NCI-H2196 treated with DMSO at 0.1 percent for 48 hours (cell line): ENCODE results near the gene ABL2.
"Not testable (repeated sequence)": the region's sequence is repeated elsewhere in the genome, so short reads cannot be mapped to it uniquely, and the experiment has no call there.

Experiments used
- DNase-seq: peaks from one replicate; lab custom pipeline; 2025; ENCODE audit not compliant: unreplicated experiment; lab: John Stamatoyannopoulos, UW

ABL2 gene

GRCh38 chr1:179137617-179138255 is 91.7 kb downstream of the ABL2 start:
- no peak for DNase-seq

GRCh38 chr1:179135707-179136106 is 93.8 kb downstream of the ABL2 start:
- DNase-seq = not testable (repeated sequence)

- not testable (repeated sequence) for DNase-seq
Observed at GRCh38 chr1:179135168-179135567, 94.3 kb downstream of the ABL2 start.

GRCh38 chr1:179129702-179130473 is 99.6 kb downstream of the ABL2 start:
- peak; percentile 21 for DNase-seq

- no peak for DNase-seq
Observed at GRCh38 chr1:179128520-179128919, 101.0 kb downstream of the ABL2 start.

- no peak for DNase-seq
Observed at GRCh38 chr1:179127163-179127895, 102.1 kb downstream of the ABL2 start.

GRCh38 chr1:179126338-179127060 is 103.0 kb downstream of the ABL2 start:
- DNase-seq = no peak

- DNase-seq = no peak
Observed at GRCh38 chr1:179124873-179125272, 104.6 kb downstream of the ABL2 start.

GRCh38 chr1:179121159-179121938 is 108.1 kb downstream of the ABL2 start:
- no peak for DNase-seq

- DNase-seq = no peak
Observed at GRCh38 chr1:179120736-179121135, 108.7 kb downstream of the ABL2 start.

- DNase-seq = no peak
Observed at GRCh38 chr1:179119513-179119912, 110.0 kb downstream of the ABL2 start.

- DNase-seq = no peak
Observed at GRCh38 chr1:179115181-179115580, 114.3 kb downstream of the ABL2 start.

- DNase-seq = no peak
Observed at GRCh38 chr1:179108644-179109043, 120.8 kb downstream of the ABL2 start.

GRCh38 chr1:179107706-179108629 is 121.5 kb downstream of the ABL2 start:
- no peak for DNase-seq

GRCh38 chr1:179105393-179105792 is 124.1 kb downstream of the ABL2 start:
- DNase-seq = no peak

GRCh38 chr1:179104611-179105250 is 124.7 kb downstream of the ABL2 start:
- DNase-seq = no peak

GRCh38 chr1:179103999-179104398 is 125.5 kb downstream of the ABL2 start:
- no peak for DNase-seq

GRCh38 chr1:179101566-179101965 is 127.9 kb downstream of the ABL2 start:
- DNase-seq = no peak

GRCh38 chr1:179099891-179100290 is 129.6 kb downstream of the ABL2 start:
- DNase-seq = no peak
